ENCODE results near the gene ABI1. TPM values are rescaled to one million over a fixed set of nuclear protein-coding genes. Genes with fewer than 3 reads are reported as not detected.
"Not testable (repeated sequence)": the region's sequence is repeated elsewhere in the genome, so short reads cannot be mapped to it uniquely, and the experiment has no call there.

The ABI1 gene
- total RNA-seq, 1 experiment from 2014 or later: 36.9 TPM

DNA sequence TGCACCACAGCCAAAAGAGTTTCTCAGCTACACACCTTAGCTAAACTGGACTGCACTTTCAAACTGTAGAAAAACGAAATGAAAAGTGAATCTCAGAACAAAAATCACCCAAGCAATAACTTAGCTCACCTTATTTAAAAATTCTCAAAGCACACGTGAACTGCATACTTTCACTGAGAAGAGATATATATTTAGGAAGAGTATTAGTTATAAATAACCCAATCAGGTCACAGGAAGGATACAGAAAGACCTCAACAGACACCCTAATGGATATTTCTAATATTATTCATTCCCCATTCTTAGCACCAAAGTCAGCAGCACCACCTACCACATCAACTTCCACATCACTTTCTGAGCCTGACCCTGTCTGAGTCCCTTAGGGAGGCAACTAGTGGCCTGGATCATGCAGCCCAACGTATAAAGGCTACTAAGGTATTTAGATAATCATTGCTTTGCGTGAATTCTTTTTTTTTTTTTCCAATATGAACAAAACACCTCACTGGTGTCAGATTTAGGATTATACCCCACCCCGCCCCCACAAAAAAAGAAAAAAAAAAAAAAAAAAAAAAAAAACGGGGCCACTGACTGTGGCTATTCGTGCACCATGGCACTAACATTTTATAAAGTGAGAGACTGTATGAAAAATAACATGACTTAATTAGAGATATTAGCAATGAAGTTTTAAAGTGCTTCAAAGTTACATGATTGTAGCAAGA lies 2.6 kb downstream of the ABI1 start:
- Histone ChIP-seq H2BK5ac (ENCODE audit: insufficient read length, low read length) (no peak overlapping the region), H3K4ac (ENCODE audit: low read depth, low read length) (no peak overlapping the region), H2AK5ac (ENCODE audit: insufficient read length, low read length) (no peak overlapping the region), H4K8ac (replicated peaks; ENCODE audit: insufficient read length, low read depth, low read length) (no peak overlapping the region), H4K91ac (ENCODE audit: insufficient read length, low read depth, low read length) (no peak overlapping the region), H3K27ac (ENCODE audit: insufficient read length, low read depth, low read length) (no peak overlapping the region), H2BK15ac (ENCODE audit: low read depth, low read length) (no peak overlapping the region), H3K79me1 (ENCODE audit: insufficient read depth, low read depth, low read length, poor library complexity, severe bottlenecking) (peaks cover 4% of the 10 kb centered on the region), H3K23me2 (ENCODE audit: insufficient read length, low read depth, low read length, poor library complexity, severe bottlenecking) (peaks cover 5% of the 10 kb centered on the region), H3T11ph (ENCODE audit: low read length) (no peak overlapping the region), H3K79me2 (ENCODE audit: insufficient read depth, low read length) (peaks cover 32% of the 10 kb centered on the region; the same call in 1 of the 2 replicates), H2BK120ac (ENCODE audit: low read depth, low read length, poor library complexity, severe bottlenecking) (no peak overlapping the region), H2AFZ (ENCODE audit: low read length) (no peak overlapping the region), H3K27me3 (ENCODE audit: insufficient read depth, low read length) (no peaks in the 10 kb centered on the region), H4K5ac (ENCODE audit: insufficient read length, low read depth, low read length) (no peak overlapping the region), H4K20me1 (ENCODE audit: control insufficient read depth, insufficient read depth, insufficient read length) (no peaks in the 10 kb centered on the region), H3K9me3 (ENCODE audit: control insufficient read depth, low read depth, low read length) (no peaks in the 10 kb centered on the region), H3K4me2 (ENCODE audit: insufficient read depth, insufficient read length, low read length) (no peak overlapping the region), H3K4me1 (ENCODE audit: insufficient read depth, low read length) (no peaks in the 10 kb centered on the region), H3K9ac (ENCODE audit: extremely low read depth, insufficient read length, low read length) (no peak overlapping the region), H3K18ac (ENCODE audit: insufficient read length, low read depth, low read length) (no peak overlapping the region), H3K23ac (ENCODE audit: insufficient read length, low read depth, low read length) (no peak overlapping the region), H3K56ac (ENCODE audit: insufficient read length, low read depth, low read length) (no peak overlapping the region), H2BK12ac (ENCODE audit: insufficient read length, low read depth, low read length) (no peak overlapping the region), H3K14ac (ENCODE audit: insufficient read depth, low read length) (no peak overlapping the region), H2BK20ac (ENCODE audit: low read depth, low read length, poor library complexity, severe bottlenecking) (no peak overlapping the region)
- H3K9me3 Mint-ChIP-seq: no peaks in the 10 kb centered on the region; a peak in 1 of 5 replicates
- H3K4me1 Mint-ChIP-seq: peaks cover 22 to 30% of the 10 kb centered on the region in 2 experiments
- H3K27ac Mint-ChIP-seq: no peak overlapping the region
- DNase-seq: no peak
- H3K4me3 Mint-ChIP-seq: peak overlapping the region; percentile 99
- H3K27me3 Mint-ChIP-seq (ENCODE audit: low read depth): peaks cover 3% of the 10 kb centered on the region; the same call in 1 of the 2 replicates
- no CpG with 5 or more reads among the region's 7 CpGs for WGBS (ENCODE audit: extremely low coverage, insufficient read length, low lambda C conversion rate)
- H3K36me3 Mint-ChIP-seq (ENCODE audit: insufficient read depth in 1 of 3, low read depth in 3 of 3): peaks cover 0 to 6% (median 2%) of the 10 kb centered on the region in 3 experiments; a peak in 5 of 7 replicates
- TF ChIP-seq CTCF (conservative IDR thresholded peaks at IDR 0.05): no peak

DNA sequence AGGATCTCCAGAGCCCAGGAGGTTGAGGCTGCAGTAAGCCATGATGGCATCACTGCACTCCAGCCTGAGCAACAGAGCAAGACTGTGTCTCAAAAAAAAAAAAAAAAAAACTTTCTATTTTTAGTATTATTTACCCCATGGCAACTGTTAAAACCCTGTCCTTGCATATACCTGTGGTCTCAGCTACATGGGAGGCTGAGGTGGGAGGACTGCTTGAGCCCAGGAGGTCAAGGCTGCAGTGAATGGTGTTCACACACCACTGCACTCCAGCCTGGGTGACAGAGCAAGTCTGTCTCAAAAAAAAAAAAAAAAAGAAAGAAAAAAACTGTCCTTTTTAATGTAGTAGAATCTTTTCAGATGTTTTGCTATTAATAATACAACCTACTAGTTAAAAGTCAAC lies 3.2 kb downstream of the ABI1 start:
- H3K27ac Mint-ChIP-seq; H3K27me3 ChIP-seq (ENCODE audit: insufficient read depth, low read length); H2BK12ac ChIP-seq (ENCODE audit: insufficient read length, low read depth, low read length); H3K14ac ChIP-seq (ENCODE audit: insufficient read depth, low read length); H3K27ac ChIP-seq (ENCODE audit: insufficient read length, low read depth, low read length); H3K27me3 Mint-ChIP-seq (ENCODE audit: low read depth); H3K18ac ChIP-seq (ENCODE audit: insufficient read length, low read depth, low read length); H2BK5ac ChIP-seq (ENCODE audit: insufficient read length, low read length); H2AFZ ChIP-seq (ENCODE audit: low read length); H3K9ac ChIP-seq (ENCODE audit: extremely low read depth, insufficient read length, low read length); H3K23ac ChIP-seq (ENCODE audit: insufficient read length, low read depth, low read length); H3K56ac ChIP-seq (ENCODE audit: insufficient read length, low read depth, low read length); H2BK20ac ChIP-seq (ENCODE audit: low read depth, low read length, poor library complexity, severe bottlenecking); H2BK120ac ChIP-seq (ENCODE audit: low read depth, low read length, poor library complexity, severe bottlenecking); H3K36me3 Mint-ChIP-seq (ENCODE audit: insufficient read depth in 1 of 3, low read depth in 3 of 3); H3K4me1 ChIP-seq (ENCODE audit: insufficient read depth, low read length); H3K4ac ChIP-seq (ENCODE audit: low read depth, low read length); H4K5ac ChIP-seq (ENCODE audit: insufficient read length, low read depth, low read length); H3K4me2 ChIP-seq (ENCODE audit: insufficient read depth, insufficient read length, low read length); H3K4me3 Mint-ChIP-seq; H3T11ph ChIP-seq (ENCODE audit: low read length); DNase-seq; H3K9me3 Mint-ChIP-seq; H4K8ac ChIP-seq (replicated peaks; ENCODE audit: insufficient read length, low read depth, low read length); H3K79me1 ChIP-seq (ENCODE audit: insufficient read depth, low read depth, low read length, poor library complexity, severe bottlenecking); H3K9me3 ChIP-seq (ENCODE audit: control insufficient read depth, low read depth, low read length); H4K20me1 ChIP-seq (ENCODE audit: control insufficient read depth, insufficient read depth, insufficient read length); H2BK15ac ChIP-seq (ENCODE audit: low read depth, low read length); H4K91ac ChIP-seq (ENCODE audit: insufficient read length, low read depth, low read length); H2AK5ac ChIP-seq (ENCODE audit: insufficient read length, low read length); H3K23me2 ChIP-seq (ENCODE audit: insufficient read length, low read depth, low read length, poor library complexity, severe bottlenecking): not testable (repeated sequence)
- H3K4me1 Mint-ChIP-seq: peaks cover 22 to 30% of the 10 kb centered on the region in 2 experiments
- H3K79me2 ChIP-seq (ENCODE audit: insufficient read depth, low read length): peaks cover 32% of the 10 kb centered on the region; the same call in 1 of the 2 replicates

Data from H9 (cell line).